HG03460 (cell line): Measurements from ENCODE around the gene MCF2L2.

Source experiments
- ATAC-seq: cut with Tn5 transposase; IDR thresholded peaks from one replicate; pipeline ENCODE4 v1.9.1; 2021; ENCODE audit not compliant: unreplicated experiment

The MCF2L2 gene

GRCh38 chr3:183272791-183273190 is 155.6 kb downstream of the MCF2L2 start:
- no peak for ATAC-seq

- no peak for ATAC-seq
Measured at GRCh38 chr3:183272142-183272541, 156.3 kb downstream of the MCF2L2 start.

GRCh38 chr3:183270344-183270743 is 158.1 kb downstream of the MCF2L2 start:
- ATAC-seq: no peak

- no peak for ATAC-seq
Measured at GRCh38 chr3:183269345-183269744, 159.1 kb downstream of the MCF2L2 start.

GRCh38 chr3:183268366-183268765 is 160.1 kb downstream of the MCF2L2 start:
- ATAC-seq: no peak

GRCh38 chr3:183267140-183267539 is 161.3 kb downstream of the MCF2L2 start:
- no peak for ATAC-seq

GRCh38 chr3:183266454-183266853 is 162.0 kb downstream of the MCF2L2 start:
- ATAC-seq: no peak

GRCh38 chr3:183265834-183266417 is 162.5 kb downstream of the MCF2L2 start:
- ATAC-seq: no peak

- ATAC-seq: no peak
Measured at GRCh38 chr3:183265157-183265642, 163.2 kb downstream of the MCF2L2 start.

GRCh38 chr3:183264268-183264667 is 164.2 kb downstream of the MCF2L2 start:
- no peak for ATAC-seq

- no peak for ATAC-seq
Measured at GRCh38 chr3:183262875-183263378, 165.5 kb downstream of the MCF2L2 start.

- no peak for ATAC-seq
Measured at GRCh38 chr3:183261151-183261724, 167.2 kb downstream of the MCF2L2 start.

GRCh38 chr3:183260167-183260904 is 168.1 kb downstream of the MCF2L2 start:
- no peak for ATAC-seq

GRCh38 chr3:183259621-183260020 is 168.8 kb downstream of the MCF2L2 start:
- ATAC-seq: no peak

GRCh38 chr3:183259087-183259486 is 169.3 kb downstream of the MCF2L2 start:
- no peak for ATAC-seq

- no peak for ATAC-seq
Measured at GRCh38 chr3:183255348-183255730, 173.1 kb downstream of the MCF2L2 start.

- no peak for ATAC-seq
Measured at GRCh38 chr3:183254487-183255347, 173.7 kb downstream of the MCF2L2 start.

GRCh38 chr3:183253528-183254486 is 174.6 kb downstream of the MCF2L2 start:
- ATAC-seq: no peak

GRCh38 chr3:183252973-183253527 is 175.4 kb downstream of the MCF2L2 start, which contains the start of gene B3GNT5:
Gene B3GNT5, plus strand, starts transcription at chr3:183253253. Its CDS starts 16,546 bp downstream, at chr3:183269799.
- no peak for ATAC-seq
